HG03196 (cell line): Measurements from ENCODE around the gene CEP95.

Experiments
- ATAC-seq: cut with Tn5 transposase; IDR thresholded peaks from one replicate; pipeline ENCODE4 v1.9.1; 2021; ENCODE audit not compliant: unreplicated experiment

Gene CEP95

DNA sequence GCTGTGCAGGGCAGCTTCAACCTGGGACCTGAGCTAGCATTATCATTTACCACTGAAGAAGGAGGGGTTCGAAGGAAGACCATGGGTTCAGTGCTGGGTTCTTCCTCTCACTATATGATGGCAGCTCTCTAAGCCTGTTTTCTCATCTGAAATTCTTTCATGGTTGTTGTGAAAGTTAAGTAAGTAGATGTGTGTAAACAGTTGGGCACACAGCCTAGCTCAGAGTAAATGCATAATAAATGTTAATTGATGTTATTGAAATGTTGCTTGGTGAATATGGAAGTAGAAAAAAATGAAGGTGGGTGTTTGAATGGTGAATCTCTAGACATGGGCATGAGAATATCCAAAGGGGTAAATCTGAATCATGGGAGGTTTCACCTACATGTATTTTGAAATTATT is 9.1 kb downstream of the CEP95 start:
- ATAC-seq = no peak

DNA sequence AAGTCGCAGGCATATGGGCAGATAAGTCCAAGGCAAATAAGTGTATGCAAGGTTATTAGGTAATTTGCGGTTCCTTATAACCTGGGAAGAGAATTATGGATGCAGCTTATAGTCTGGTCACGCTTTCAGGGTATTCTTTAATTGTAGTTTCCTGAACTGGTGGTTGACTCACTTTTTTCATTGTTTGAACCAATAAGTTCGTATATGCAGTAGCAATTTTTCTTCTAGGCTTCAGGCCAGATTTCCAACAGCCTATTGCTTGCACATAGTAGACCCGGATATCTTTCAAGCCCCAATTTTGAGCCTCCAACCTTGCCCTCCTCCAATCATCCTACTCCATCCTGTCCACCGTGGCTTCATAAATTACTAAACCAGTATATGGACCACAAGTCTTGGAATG is 12.8 kb downstream of the CEP95 start:
- no peak for ATAC-seq

DNA sequence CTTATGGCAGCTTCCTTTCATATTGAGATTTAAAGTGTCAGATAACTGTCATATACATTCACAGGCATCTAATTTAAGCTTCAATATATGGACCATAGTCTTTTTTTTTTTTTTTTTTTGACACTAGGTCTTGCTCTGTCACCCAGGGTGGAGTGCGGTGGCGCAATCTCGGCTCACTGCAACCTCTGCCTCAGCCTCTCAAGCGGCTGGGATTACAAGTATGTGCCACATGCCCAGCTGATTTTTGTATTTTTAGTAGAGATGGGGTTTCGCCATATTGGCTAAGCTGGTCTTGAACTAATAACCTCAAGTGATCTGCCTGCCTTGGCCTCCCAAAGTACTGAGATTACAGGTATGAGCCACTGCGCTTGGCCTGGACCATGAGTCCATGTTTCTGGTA is 13.6 kb downstream of the CEP95 start:
- no peak for ATAC-seq

DNA sequence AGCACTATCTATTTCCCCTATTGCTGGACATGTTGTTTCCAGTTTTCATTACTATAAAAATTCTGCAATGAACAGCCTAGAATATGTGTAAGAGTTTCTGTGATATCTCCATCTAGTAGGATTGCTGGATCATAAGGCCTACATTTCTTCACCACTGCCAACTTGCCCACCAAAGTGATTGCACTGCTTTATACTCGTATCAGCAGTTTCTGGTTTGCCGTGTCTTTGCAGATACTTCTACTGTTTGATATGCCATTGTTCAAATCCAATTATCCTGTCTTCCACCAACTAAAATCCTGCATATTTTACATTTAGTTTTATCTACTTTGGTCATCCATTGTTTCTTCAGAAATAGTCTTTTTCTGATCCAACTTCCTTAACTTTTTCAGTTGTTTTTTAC is 21.1 kb downstream of the CEP95 start:
- ATAC-seq = no peak

DNA sequence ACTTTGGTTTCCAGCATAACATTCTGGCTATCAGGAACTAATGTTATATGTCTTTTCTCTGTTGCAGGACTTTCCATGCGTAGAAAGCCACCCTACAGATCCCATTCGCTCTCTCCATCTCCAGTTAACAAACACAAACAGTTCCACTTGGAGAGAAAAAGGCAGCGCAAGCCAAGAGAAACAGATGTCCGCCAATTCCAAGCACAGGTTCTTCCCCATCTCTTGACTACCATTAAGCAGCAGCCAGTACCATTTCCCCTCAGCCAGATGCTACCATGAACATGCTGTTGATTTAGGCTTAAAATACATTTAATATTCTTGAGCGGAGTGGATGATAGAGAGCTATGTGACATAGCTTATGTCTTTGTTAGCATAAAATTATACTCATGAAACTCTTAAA is 22.4 kb downstream of the CEP95 start:
- ATAC-seq = no peak

DNA sequence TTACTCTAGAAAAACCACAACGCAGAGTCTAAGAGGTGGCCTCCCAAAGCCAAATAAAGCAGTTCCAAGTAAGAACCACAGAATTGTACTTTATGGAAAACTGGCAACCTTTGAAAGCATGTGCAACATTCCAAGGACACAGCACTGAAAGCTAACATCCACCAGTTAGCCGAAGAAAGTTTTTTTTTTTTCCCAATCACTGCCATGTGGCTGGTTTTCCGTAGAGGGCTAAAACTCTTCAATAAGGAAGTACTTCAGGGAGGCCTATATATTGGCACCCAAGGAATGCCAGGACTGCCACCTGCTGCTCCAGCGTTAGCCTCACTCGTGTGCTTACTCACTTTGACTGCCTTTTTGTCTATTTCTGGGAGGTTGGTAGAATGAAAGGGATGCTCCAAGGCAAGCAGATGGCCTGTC is 25.2 kb downstream of the CEP95 start:
- no peak for ATAC-seq

DNA sequence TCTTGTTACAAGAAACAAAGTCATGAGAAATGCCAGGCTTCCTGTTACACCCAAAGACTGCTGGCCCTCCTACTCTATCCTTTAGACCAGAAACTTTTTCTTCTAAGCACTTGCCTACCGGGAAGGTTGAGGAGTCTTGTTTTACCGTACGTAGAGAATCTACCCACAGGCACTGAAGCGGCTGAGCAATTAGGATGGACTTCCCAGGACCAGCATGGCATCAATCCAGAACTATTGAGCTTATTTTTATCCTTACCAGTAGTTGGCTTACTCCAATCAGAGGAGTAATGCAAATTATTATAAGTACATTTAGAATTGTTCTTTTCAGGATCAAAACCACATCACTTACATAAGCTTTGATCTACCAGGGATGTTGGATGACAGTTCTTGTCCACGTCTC is 25.6 kb downstream of the CEP95 start:
- ATAC-seq = no peak

DNA sequence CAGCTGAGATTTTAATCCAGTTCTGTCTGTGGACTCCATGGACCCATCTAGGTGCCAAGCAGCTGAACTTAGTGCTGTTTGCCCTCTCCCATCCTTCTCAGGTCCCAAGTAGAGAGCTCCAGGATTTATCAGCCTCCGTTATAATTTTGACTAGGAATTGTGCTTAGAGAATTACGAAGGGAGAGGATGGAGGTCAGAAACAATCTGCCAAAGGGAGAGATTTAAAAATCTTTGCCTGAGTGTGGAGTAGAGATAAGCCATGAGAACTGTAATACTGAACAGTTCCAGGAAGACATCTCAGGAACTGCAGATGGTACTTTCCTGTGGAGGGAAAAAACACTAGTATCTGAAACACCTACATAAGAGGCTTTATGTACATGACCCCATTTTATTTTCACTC is 27.0 kb downstream of the CEP95 start:
- ATAC-seq = no peak

DNA sequence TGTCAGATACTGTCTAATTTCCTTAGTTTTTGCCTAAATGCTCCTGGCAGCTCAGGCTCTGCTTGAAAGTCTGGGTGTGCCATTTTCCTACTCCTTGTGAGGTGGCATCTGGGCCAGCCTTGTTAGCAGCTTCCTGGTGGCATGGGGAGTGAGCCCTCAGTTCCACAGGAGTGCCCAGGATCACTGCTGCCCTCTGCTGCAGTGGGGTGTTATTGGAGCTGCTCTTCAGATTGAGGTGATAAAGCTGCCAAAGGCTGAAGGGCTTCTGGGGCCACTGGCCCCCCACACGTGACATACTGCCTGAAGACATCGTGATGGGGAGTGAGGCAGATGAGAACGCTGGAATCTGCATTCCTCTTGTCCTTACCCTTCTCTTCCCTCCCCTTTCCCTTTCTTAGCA is 27.4 kb downstream of the CEP95 start:
- ATAC-seq = no peak

DNA sequence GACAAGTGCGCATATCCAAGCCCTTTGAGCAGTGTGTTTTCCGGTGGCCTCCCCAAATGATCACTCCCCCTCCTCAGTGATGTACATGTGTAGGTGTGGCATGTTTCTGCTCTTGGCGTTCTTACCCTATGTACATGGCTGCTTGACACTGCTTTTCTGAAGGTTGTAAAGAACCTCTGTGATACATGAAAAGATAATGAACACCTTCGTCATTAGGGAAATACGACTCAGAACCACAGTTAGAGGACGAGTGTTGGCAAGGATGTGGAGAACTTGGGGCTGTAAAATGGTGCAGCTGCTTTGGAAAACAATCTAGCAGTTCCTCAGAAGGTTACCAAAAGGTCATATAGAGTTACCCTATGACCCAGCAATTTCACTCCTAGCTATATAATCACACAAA is 28.6 kb downstream of the CEP95 start:
- no peak for ATAC-seq

DNA sequence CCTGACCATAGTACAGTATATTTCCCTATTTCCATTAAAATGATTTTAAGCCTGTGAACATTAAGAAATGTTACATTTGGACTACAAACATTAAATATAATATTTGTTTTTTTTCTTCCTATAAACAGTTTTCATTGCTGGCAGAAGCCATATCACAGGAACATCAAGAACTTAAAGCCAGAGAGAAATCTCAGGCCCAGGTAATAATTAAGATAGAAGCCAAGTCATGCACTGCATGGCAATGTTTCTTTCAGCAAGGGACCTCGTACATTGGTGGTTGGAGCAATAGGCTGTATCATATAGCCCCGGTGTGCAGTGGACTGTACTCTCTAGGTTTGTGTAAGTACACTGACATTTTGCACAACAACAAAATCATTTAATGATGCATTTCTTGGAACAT is 30.1 kb downstream of the CEP95 start:
- no peak for ATAC-seq

DNA sequence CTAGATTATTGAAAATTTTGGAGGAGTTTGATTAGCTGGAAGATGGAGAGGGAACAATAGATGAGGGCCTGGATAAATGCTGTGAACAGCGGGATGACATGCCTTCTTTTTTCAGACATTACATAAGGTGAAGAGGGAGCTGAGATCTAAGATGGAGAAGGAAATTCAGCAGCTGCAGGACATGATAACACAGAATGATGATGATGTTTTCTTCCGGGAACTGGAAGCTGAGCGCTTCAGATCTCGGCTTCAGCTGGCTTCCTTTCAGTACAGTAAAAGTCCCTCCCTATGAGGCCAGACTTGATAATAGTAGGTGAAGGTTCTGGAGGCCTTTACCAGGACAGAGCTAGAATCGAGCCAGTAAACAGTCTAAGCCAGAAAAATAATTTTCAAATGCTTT is 30.7 kb downstream of the CEP95 start:
- ATAC-seq = no peak

DNA sequence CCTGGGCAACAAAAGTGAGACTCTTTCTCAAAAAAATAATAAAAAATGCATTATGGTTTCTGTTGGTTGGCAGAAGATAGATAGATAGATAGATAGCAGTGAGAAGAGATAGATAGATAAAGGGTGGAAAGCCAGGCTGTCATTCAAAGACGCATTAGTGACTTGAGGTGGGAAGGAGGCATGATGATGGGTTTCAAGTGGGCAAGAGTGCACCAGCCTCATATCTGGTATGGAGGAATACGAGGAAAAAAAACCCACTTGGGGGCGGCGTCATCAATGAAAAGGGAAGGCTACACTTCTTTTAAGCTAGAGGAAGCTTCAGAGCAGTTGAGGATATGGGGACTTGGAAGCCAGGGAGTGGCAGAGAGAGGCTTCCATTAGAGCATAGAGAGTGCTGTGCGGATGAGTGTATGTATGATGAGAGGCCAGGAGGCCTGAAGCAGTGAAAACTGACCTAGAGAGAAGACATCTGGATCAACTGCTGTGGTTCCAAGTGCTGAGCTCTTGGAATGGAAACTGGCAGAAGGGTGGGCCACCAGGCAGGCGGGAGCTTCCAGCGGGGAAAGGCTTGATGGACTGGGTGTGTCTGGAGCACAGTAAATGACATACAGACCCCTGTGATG is 31.8 kb downstream of the CEP95 start:
- ATAC-seq = no peak

DNA sequence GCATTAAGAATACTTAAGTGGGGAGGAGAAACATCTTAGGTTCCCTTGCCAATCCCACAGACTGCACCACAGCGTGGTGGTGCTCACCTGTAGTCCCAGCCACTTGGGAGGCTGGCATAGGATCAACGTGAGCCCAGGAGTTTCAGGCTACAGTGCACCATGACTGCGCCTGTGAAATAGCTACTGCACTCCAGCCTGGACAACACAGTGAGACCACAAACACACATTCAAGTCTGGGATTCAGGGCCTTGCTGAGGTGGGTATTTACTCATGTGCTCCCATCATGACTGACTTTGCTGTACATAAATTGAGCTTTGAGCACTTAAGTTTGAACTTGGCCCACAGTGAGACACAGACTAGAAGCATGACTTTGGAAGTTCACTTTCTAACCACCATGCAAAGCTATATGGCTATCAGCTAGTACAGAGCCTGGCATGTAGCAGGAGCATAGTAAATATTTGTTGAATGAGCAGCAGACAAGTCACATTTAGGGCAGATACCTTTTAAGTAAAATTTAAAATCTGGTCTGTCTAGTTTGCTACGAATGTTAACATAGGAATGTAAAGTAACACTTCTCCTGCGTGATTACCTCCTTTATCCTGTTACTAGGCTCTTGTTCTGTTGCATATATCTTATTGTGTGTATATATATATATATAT is 33.5 kb downstream of the CEP95 start:
- no peak for ATAC-seq

DNA sequence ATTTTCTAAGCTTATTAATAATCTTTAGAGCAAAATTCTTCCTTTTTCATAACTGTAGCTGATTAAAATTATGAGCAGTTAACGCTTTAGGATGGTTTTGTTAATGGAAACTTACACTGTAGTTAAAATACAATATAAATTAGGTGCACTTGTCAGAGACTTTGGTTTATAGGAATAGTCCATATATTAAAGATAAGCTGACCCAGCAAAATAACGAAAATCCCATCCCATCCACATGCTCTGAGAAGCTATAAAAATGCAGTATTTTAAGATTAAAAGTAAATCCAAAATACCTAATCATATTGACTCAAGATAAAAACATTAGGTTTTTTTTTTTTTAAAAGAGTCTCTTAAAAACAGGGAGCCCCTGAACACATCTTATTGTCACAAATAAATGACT is 38.0 kb downstream of the CEP95 start:
- no peak for ATAC-seq

DNA sequence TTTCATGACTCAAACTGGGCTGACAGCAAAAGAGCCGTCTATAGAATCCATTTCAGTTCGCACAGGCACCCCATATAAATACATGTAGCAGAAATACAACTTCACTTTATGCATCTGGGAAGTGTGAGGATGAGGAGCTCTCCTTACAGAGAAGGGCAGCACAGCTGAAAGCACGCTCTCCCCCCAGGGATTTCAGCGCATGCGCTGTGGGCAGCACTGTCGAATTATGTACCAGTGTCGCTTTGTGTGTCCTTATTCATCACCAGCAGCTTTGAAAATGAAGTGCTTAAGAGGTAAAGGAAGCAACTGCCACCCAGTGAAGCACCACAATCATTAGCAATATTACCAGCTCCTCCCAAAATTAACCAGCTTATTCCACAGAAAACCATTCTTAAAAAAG is 39.9 kb downstream of the CEP95 start:
- ATAC-seq = no peak

DNA sequence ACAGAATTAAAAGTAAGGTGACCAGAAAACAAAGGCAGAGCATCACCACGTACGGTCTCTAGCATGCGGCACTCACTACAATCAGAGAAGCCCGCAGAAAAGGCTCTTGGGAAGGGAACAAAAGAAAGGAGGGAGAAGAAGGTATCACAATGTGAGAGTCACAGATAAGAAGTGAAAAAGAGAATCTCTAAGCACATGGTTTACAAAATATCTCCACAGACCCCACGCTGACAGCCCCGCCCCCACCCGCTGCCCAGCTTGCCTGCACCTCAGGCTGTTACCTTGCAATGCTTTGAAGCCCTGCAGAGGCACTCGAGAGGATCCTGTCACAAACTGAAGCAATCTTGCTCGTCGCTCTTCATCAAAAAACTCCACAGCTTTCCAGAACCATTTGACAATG is 40.5 kb downstream of the CEP95 start:
- no peak for ATAC-seq

DNA sequence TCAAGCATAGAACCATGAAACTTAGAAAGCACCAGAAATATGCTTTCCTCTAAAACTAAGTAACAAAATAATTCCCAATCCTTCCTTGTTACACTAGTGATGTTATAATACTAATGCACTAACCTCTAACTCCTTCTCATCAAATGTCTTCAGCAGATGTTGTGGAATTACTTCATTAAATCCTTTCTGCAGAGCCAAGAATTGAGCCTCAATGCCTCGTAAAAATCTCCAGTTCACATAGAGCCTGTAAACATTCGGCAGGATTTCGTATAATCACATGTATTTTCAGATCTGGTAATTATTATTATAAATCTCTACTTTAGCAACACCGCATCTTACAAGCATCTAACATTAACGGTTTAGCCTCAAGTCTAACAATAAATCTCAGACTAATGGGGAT is 44.7 kb downstream of the CEP95 start:
- no peak for ATAC-seq

DNA sequence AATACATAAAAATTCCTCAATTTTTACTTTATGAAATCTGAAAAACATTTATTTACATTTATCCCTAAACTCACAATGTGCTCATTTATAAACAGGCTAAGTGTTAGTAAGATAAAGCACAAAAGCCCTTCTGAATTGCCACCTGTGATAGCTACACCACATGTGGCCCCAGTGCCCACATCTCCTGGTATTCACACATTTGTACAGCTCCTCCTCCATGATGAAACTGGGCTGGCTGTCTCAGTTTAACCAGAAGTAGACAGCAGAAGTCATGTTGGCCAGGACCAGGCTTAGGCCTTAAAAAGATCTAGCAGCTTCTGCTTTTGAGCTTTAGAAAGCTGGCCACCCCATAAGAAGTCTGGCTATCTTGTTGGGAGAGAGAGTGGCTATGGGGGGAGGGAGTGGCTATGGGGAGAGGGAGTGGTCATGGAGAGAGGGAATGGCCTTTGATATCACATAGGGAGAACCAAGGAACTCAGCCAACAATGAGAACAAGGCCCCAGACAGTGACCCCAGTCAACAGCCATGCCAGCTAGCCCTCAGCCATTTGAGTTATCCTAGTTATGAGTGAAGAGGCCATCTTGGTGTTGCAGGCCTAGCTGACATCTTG is 47.4 kb downstream of the CEP95 start:
- no peak for ATAC-seq

DNA sequence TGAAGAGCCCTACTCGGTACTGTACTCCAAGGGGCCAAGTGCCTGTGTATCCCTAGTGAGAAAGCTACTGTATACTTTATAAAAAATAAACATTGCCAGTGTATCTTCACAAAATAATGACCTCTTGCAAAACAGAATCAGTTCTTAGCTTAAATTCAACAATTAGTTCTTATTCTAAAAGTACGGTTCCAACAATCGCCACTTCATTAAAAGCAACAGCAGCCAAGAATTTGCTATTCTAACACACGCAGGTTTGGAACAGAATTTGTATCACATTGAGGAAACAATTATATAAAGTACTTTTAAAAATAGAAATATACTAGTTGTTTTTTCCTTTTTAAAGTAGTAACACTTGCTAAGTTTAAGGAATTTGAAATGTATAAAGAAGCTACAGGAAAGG is 48.5 kb downstream of the CEP95 start:
- no peak for ATAC-seq

DNA sequence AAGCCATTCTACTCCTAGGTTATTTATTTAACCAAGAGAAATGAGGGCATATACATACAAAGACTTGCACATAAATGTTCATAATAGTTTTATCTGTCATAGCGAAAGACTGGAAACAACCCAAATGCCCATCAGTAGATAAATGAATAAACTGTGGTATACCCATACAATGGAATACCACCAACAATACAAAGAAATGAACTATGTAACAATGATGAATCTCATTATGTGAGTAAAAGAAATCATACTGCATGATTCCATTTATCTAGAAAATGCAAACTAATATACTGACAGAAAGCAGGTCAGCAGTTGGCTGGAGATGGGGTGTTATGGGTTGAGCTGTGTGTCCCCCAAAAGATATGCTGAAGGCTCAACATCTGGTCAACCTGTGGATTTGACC is 57.3 kb downstream of the CEP95 start:
- no peak for ATAC-seq

DNA sequence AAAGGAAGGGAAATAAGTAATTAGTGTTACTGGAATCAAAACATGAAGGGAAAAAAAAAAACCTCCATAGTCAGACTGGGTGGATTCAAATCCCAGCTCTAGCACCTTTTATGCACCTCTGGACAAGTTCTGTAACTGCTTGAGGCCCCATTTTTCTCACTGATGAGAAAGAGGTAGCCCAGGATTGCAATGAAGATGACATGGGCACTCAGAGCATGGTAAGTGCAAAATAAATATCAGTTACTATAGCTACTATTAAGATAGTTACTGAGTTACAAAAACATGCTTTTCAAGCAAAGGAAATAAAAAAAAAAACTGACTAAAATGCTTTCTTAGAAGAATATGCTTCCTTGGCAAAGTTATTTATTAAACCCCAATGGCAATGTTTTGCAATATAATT is 58.8 kb downstream of the CEP95 start:
- ATAC-seq = no peak

DNA sequence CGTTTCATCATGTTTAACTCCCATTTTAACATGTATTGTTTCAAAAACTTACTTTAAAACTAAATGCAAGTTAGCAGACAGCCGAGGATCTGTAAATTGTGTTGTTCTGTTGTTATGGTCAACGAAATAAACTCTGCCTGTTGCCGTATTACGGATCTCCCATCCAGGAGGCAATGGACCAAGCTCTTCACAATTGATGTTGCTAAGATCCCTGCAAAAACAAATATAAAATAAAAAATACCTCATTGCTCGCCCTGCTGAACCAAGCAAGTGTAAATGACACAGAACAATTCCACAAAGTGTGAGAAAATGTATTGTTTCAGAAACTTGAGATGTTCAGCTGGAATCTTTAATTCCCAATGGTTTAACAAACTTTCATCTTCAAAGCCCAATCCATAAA is 65.0 kb downstream of the CEP95 start:
- no peak for ATAC-seq
